A549 (cell line): ENCODE data around the gene CSMD2. TPM values are rescaled to one million over a fixed set of nuclear protein-coding genes. Genes with fewer than 3 reads are reported as not detected.
A peak's percentile ranks its signal among the peaks of the same experiment; 100 is the strongest.

Experiments used
- ATAC-seq, 2 experiments: fragments of 200-7000 bp in 1 of 2; fragments of >200 bp in 1 of 2; cut with Nextera tagmentation in 1 of 2; cut with Tn5 transposase in 1 of 2; 3 replicates each; pipeline versions ENCODE4 v1.8.0 to v1.9.1; 2018 to 2020; ENCODE audit warnings: mild to moderate bottlenecking in 1 of 2, moderate library complexity in 1 of 2
- CTCF ChIA-PET: fragments of 300-600 bp; sonication (Branson Sonifier 250); formaldehyde crosslinking; extraction: SDS; loops from one replicate; lab custom pipeline; 2021; ENCODE audit warnings: antibody characterized with exemption, inconsistent platforms; lab: Yijun Ruan, JAX
- POLR2A ChIA-PET: fragments of 350-600 bp; formaldehyde crosslinking; extraction: SDS; loops from one replicate; lab custom pipeline; 2021; ENCODE audit warnings: antibody characterized with exemption, inconsistent platforms; lab: Yijun Ruan, JAX
- DNase-seq, 2 experiments: peaks; one replicate each; pipeline versions ENCODE4 v3.0.0 to v3.0.0-alpha.2; 2011 to 2016; ENCODE audit warnings: low read depth in 1 of 2, low spot score in 1 of 2
- FAIRE-seq: peaks from 2 replicates; lab custom pipeline; 2011; peaks lifted over from hg19 to GRCh38; lab: Jason Lieb, UNC
- H3K27ac ChIP-seq, 2 experiments: fragments of >200 bp; sonication (Bioruptor Twin); formaldehyde crosslinking; 3 replicates each; pipeline ENCODE4 v1.5.1; 2016 to 2017
- H3K4me1 ChIP-seq: fragments of >200 bp; sonication (Bioruptor Twin); formaldehyde crosslinking; 3 replicates; pipeline ENCODE4 v1.6.1; 2016
- H3K4me2 ChIP-seq: fragments of >200 bp; sonication (Bioruptor Twin); formaldehyde crosslinking; 3 replicates; pipeline ENCODE4 v1.6.1; 2016
- H3K4me3 ChIP-seq: fragments of >200 bp; sonication (Bioruptor Twin); formaldehyde crosslinking; 3 replicates; pipeline ENCODE4 v1.5.1; 2016
- H3K9me3 ChIP-seq: fragments of >200 bp; sonication (Bioruptor Twin); formaldehyde crosslinking; 3 replicates; pipeline ENCODE4 v1.6.1; 2016
- CHD2 ChIP-seq: fragments of 150-350 bp; IDR thresholded peaks from 2 replicates; pipeline ENCODE4 v1.6.1; 2014; ENCODE audit warnings: low read length; ENCODE audit not compliant: partially characterized antibody
- CHD4 ChIP-seq: fragments of 200-600 bp; sonication (generic); IDR thresholded peaks from 2 replicates; pipeline ENCODE4 v1.6.1; 2016; ENCODE audit warnings: antibody characterized with exemption, mild to moderate bottlenecking, borderline replicate concordance
- EHF ChIP-seq: fragments of 250-450 bp; sonication (Bioruptor Pico); IDR thresholded peaks from 2 replicates; pipeline ENCODE4 v1.5.0; 2020; ENCODE audit warnings: mild to moderate bottlenecking
- EP300 ChIP-seq, 2 experiments: fragments of >200 bp; sonication (Bioruptor Twin); formaldehyde crosslinking; IDR thresholded peaks; 2 replicates in 1 of 2; 3 replicates in 1 of 2; pipeline ENCODE4 v1.6.1; 2016 to 2017
- FOSL2 ChIP-seq, 2 experiments: fragments of 450-650 bp in 1 of 2; fragments of >200 bp in 1 of 2; sonication (Bioruptor Twin) in 1 of 2; formaldehyde crosslinking; IDR thresholded peaks; 2 replicates each; pipeline versions ENCODE4 v1.5.0 to v1.6.1; 2016 to 2020; ENCODE audit warnings: mild to moderate bottlenecking in 1 of 2, moderate library complexity in 1 of 2
- FOXS1 ChIP-seq: fragments of 250-450 bp; sonication (Bioruptor Pico); IDR thresholded peaks from 2 replicates; pipeline ENCODE4 v1.5.0; 2020; ENCODE audit warnings: mild to moderate bottlenecking, moderate library complexity
- HDAC2 ChIP-seq: fragments of 200-600 bp; sonication (generic); IDR thresholded peaks from 2 replicates; pipeline ENCODE4 v1.6.1; 2016
- HEYL ChIP-seq: fragments of 250-450 bp; sonication (Bioruptor Pico); IDR thresholded peaks from 2 replicates; pipeline ENCODE4 v1.8.0; 2021; ENCODE audit warnings: mild to moderate bottlenecking, moderate library complexity
- HMGXB4 ChIP-seq: fragments of 250-450 bp; sonication (Bioruptor Pico); IDR thresholded peaks from 2 replicates; pipeline ENCODE4 v1.5.0; 2021; ENCODE audit warnings: mild to moderate bottlenecking, moderate library complexity, borderline replicate concordance
- JUN ChIP-seq, 2 experiments: fragments of >200 bp; sonication (Bioruptor Twin); formaldehyde crosslinking; IDR thresholded peaks; 2 replicates in 1 of 2; 3 replicates in 1 of 2; pipeline ENCODE4 v1.6.1; 2016 to 2017
- JUNB ChIP-seq: fragments of >200 bp; sonication (Bioruptor Twin); formaldehyde crosslinking; IDR thresholded peaks from 2 replicates; pipeline ENCODE4 v1.6.1; 2016
- KDM5A ChIP-seq: fragments of 200-600 bp; sonication (generic); IDR thresholded peaks from 2 replicates; pipeline ENCODE4 v1.6.1; 2016; ENCODE audit warnings: antibody characterized with exemption, mild to moderate bottlenecking
- MAZ ChIP-seq: fragments of 150-350 bp; IDR thresholded peaks from 2 replicates; pipeline ENCODE4 v1.6.1; 2014; ENCODE audit warnings: antibody characterized with exemption, low read depth, low read length, borderline replicate concordance
- NFE2L2 ChIP-seq: fragments of 150-350 bp; conservative IDR thresholded peaks from 2 replicates; pipeline ENCODE4 v1.6.1; 2014; ENCODE audit warnings: low read length
- NPAS2 ChIP-seq: fragments of 250-450 bp; sonication (Bioruptor Pico); IDR thresholded peaks from 2 replicates; pipeline ENCODE4 v1.8.0; 2022; ENCODE audit warnings: mild to moderate bottlenecking, moderate library complexity, borderline replicate concordance
- POLR2A ChIP-seq: IDR thresholded peaks from 2 replicates; pipeline ENCODE4 v1.6.1; 2012; ENCODE audit warnings: mild to moderate bottlenecking, low read length
- POLR2AphosphoS2 ChIP-seq: conservative IDR thresholded peaks from 2 replicates; pipeline ENCODE4 v1.6.1; 2012; ENCODE audit warnings: low read length, improper control_type of control experiment, inconsistent platforms
- RARB ChIP-seq: fragments of 250-450 bp; sonication (Bioruptor Pico); IDR thresholded peaks from 2 replicates; pipeline ENCODE4 v1.8.0; 2021; ENCODE audit warnings: mild to moderate bottlenecking, moderate library complexity
- REST ChIP-seq: fragments of 200-600 bp; sonication (generic); IDR thresholded peaks from 2 replicates; pipeline ENCODE4 v1.6.1; 2016; ENCODE audit warnings: antibody characterized with exemption, mild to moderate bottlenecking, moderate library complexity
- RFX5 ChIP-seq: fragments of 450-650 bp; IDR thresholded peaks from 2 replicates; pipeline ENCODE4 v1.7.1; 2014; ENCODE audit warnings: antibody characterized with exemption, mild to moderate bottlenecking, moderate library complexity
- SREBF2 ChIP-seq: fragments of 450-650 bp; IDR thresholded peaks from 2 replicates; pipeline ENCODE4 v1.6.1; 2014; ENCODE audit warnings: mild to moderate bottlenecking, moderate library complexity
- TP53 ChIP-seq: fragments of 250-450 bp; sonication (Bioruptor Pico); IDR thresholded peaks from 2 replicates; pipeline ENCODE4 v1.5.0; 2021; ENCODE audit warnings: mild to moderate bottlenecking, moderate library complexity
- WGBS: methylation state at CpG from one replicate; pipeline ENCODE4 v1.1.6; 2017; ENCODE audit errors: missing lambda C conversion rate; 5-methylcytosine and 5-hydroxymethylcytosine counted together
- polyA plus RNA-seq, 4 experiments: library from polyadenylated mRNA; depleted of rRNA in 3 of 4; stranded (reverse); fragments of >200 nt; fragmentation: RNase III in 1 of 4; extraction: RNeasy Plus Mini Kit Qiagen cat#74134 plus additional on column Dnase treatment in 1 of 4; gene quantifications; 2 replicates in 3 of 4; 3 replicates in 1 of 4; pipeline ENCODE4 v1.2.3, GENCODE V29; 2011 to 2017
- TF ChIP-seq, protein P1 (sequence below): fragments of 150-350 bp; IDR thresholded peaks from 2 replicates; pipeline ENCODE4 v1.6.1; 2014; ENCODE audit warnings: low read depth, mild to moderate bottlenecking, low read length
- TF ChIP-seq, protein P2 (sequence below): IDR thresholded peaks from 2 replicates; pipeline ENCODE4 v1.6.1; 2012; ENCODE audit warnings: low read depth, borderline replicate concordance
- TF ChIP-seq, protein P3 (sequence below): fragments of 450-650 bp; IDR thresholded peaks from 2 replicates; pipeline ENCODE4 v1.6.1; 2014; ENCODE audit warnings: antibody characterized with exemption
- TF ChIP-seq, protein P4 (sequence below): fragments of 250-450 bp; sonication (Bioruptor Pico); IDR thresholded peaks from 2 replicates; pipeline ENCODE4 v1.5.0; 2020; ENCODE audit warnings: low read depth, mild to moderate bottlenecking, moderate library complexity

The CSMD2 gene
- polyA plus RNA-seq, 2 of the 4 experiments (the other 2 are of a cell fraction): not detected

DNA sequence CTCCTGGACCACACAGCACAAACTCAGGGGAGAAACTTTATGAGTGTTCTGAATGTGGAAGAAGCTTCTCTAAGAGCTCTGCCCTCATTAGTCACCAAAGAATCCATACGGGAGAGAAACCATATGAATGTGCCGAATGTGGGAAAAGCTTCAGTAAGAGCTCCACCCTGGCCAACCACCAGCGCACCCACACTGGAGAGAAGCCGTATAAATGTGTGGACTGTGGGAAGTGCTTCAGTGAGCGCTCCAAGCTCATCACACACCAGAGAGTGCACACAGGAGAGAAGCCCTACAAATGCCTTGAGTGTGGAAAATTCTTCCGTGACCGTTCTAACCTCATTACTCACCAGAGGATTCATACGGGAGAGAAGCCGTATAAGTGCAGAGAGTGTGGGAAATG lies 670.1 kb downstream of the CSMD2 start:
- FAIRE-seq: no peak
- Histone ChIP-seq H3K4me3 (no peak overlapping the region), H3K4me1 (no peaks in the 10 kb centered on the region)
- 94% methylated on average over 8 of the region's 9 CpGs for WGBS
- peak in 1 of 2 experiments; percentile 21 for DNase-seq
- TF ChIP-seq POLR2AphosphoS2 (no peak), SREBF2 (no peak), RARB (no peak), KDM5A (no peak), EHF (CRISPR knock-in tag) (no peak), HMGXB4 (CRISPR knock-in tag) (no peak), HDAC2 (no peak), NFE2L2 (no peak), CHD4 (no peak), HEYL (CRISPR knock-in tag) (no peak), RFX5 (no peak), MAZ (no peak), EP300 (IDR thresholded peaks at IDR 0.05) (no peak), POLR2A (no peak), JUNB (no peak), FOXS1 (CRISPR knock-in tag) (no peak), NPAS2 (no peak)
- TF ChIP-seq, protein P1, sequence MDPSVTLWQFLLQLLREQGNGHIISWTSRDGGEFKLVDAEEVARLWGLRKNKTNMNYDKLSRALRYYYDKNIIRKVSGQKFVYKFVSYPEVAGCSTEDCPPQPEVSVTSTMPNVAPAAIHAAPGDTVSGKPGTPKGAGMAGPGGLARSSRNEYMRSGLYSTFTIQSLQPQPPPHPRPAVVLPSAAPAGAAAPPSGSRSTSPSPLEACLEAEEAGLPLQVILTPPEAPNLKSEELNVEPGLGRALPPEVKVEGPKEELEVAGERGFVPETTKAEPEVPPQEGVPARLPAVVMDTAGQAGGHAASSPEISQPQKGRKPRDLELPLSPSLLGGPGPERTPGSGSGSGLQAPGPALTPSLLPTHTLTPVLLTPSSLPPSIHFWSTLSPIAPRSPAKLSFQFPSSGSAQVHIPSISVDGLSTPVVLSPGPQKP: no peak
- TF ChIP-seq, protein P2, sequence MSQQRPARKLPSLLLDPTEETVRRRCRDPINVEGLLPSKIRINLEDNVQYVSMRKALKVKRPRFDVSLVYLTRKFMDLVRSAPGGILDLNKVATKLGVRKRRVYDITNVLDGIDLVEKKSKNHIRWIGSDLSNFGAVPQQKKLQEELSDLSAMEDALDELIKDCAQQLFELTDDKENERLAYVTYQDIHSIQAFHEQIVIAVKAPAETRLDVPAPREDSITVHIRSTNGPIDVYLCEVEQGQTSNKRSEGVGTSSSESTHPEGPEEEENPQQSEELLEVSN: no peak
- TF ChIP-seq, all 56 proteins: peak for 0
- POLR2A ChIA-PET: no interaction called here
- Histone ChIP-seq H3K27ac (no peak overlapping the region), H3K9me3 (peaks cover 66% of the 10 kb centered on the region), H3K4me2 (no peak overlapping the region)
- CTCF ChIA-PET: no interaction called here
- no peak for ATAC-seq

DNA sequence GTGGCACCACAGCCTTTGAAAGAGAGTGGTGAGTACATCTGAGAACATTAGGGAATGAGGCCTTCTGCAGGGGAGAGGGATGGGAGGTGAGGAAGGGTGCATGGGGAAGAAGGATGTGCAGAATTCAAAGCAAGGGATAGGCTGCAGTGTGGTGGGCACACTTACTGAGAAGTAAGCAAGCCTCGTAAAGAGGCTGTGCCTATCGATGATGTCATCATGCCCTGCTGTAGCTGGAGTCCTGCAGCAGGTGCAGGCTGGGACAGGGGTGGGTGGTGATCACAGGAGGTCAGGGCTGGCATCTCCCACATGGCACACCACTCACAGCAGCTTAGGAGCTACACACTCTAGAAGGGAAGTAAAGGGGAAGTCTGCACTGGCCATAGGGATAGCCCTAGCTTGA lies 676.4 kb downstream of the CSMD2 start:
- ChIA-PET POLR2A (no interaction called here), CTCF (no interaction called here)
- H3K27ac ChIP-seq: no peak overlapping the region
- H3K4me1 ChIP-seq: no peaks in the 10 kb centered on the region
- H3K4me3 ChIP-seq: no peak overlapping the region
- TF ChIP-seq, protein P3, sequence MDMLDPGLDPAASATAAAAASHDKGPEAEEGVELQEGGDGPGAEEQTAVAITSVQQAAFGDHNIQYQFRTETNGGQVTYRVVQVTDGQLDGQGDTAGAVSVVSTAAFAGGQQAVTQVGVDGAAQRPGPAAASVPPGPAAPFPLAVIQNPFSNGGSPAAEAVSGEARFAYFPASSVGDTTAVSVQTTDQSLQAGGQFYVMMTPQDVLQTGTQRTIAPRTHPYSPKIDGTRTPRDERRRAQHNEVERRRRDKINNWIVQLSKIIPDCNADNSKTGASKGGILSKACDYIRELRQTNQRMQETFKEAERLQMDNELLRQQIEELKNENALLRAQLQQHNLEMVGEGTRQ: no peak
- TF ChIP-seq FOXS1 (CRISPR knock-in tag) (no peak), JUN (IDR thresholded peaks at IDR 0.05) (no peak), FOSL2 (IDR thresholded peaks at IDR 0.05) (no peak), FOSL2 (CRISPR knock-in tag; IDR thresholded peaks at IDR 0.05) (no peak), CHD4 (no peak), POLR2A (no peak), CHD2 (no peak), REST (no peak), POLR2AphosphoS2 (no peak), NFE2L2 (no peak), TP53 (CRISPR knock-in tag) (no peak)
- TF ChIP-seq, protein P2: no peak
- TF ChIP-seq, protein P4, sequence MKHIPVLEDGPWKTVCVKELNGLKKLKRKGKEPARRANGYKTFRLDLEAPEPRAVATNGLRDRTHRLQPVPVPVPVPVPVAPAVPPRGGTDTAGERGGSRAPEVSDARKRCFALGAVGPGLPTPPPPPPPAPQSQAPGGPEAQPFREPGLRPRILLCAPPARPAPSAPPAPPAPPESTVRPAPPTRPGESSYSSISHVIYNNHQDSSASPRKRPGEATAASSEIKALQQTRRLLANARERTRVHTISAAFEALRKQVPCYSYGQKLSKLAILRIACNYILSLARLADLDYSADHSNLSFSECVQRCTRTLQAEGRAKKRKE: no peak
- no peak overlapping the region for H3K4me2 ChIP-seq
- H3K9me3 ChIP-seq: peaks cover 17% of the 10 kb centered on the region
- DNase-seq (no peak), ATAC-seq (no peak), FAIRE-seq (no peak)
- 97% methylated on average over 2 of the region's 2 CpGs for WGBS
